ENCODE measurements around the gene PIGT.
A peak's percentile ranks its signal among the peaks of the same experiment; 100 is the strongest.
"Not testable (repeated sequence)": the region's sequence is repeated elsewhere in the genome, so short reads cannot be mapped to it uniquely, and the experiment has no call there.

PIGT gene

GRCh38 chr20:45467172-45467571, 51.2 kb downstream of the PIGT start:
- DNase-seq: no peak

- DNase-seq: no peak
Observed at GRCh38 chr20:45467861-45468260, 51.9 kb downstream of the PIGT start.

GRCh38 chr20:45469336-45470261, 53.7 kb downstream of the PIGT start, which contains the start of gene WFDC2:
TSS of gene WFDC2 (plus strand) at chr20:45469753. CDS start at chr20:45469782, 29 bp downstream.
- DNase-seq: no peak

- DNase-seq: peak; percentile 17
Observed at GRCh38 chr20:45470262-45470931, 54.5 kb downstream of the PIGT start.

GRCh38 chr20:45470937-45471336, 55.0 kb downstream of the PIGT start:
- DNase-seq: no peak

- DNase-seq: not testable (repeated sequence)
Observed at GRCh38 chr20:45472286-45472685, 56.3 kb downstream of the PIGT start.
